ENCODE results near the gene TPRKB. TPM values are rescaled to one million over a fixed set of nuclear protein-coding genes. Genes with fewer than 3 reads are reported as not detected.

TPRKB gene
- total and polyA plus RNA-seq, 2 donors (not counting 1 experiment from before 2014, with no cell fraction given): 24.3 to 31.2 TPM

DNA sequence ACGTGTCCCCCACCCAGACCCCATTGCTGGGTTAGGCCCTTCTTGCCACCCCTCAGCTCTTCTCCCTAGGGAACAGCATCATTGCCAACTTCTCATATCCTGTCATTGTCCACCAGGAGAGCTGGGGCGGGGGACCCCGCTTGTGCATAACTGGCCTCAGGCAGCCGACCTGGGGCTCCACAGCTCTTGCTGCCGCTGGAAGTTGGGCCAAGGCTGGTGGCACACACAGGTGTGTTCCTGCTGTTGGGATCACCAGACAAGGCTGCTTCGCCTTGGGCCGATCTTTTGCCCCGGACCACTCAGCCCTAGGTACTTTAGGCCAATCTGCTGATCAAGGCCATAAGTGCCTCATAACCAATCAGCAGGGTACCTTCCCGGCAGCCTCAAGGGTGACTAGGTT lies 28.6 kb downstream of the TPRKB start:
- Histone ChIP-seq H2AFZ (ENCODE audit: insufficient read depth, low read depth, low read length, poor library complexity, severe bottlenecking) (no peak overlapping the region), H3K9me3 (ENCODE audit: control extremely low read depth in 1 of 3, control insufficient read depth in 2 of 3, insufficient read depth in 1 of 3, low read length in 2 of 3) (peaks cover 0 to 7% (median 0%) of the 10 kb centered on the region in 3 donors), H3K27me3 (replicated peaks in 1 of 4; ENCODE audit: control extremely low read depth in 1 of 4, control insufficient read depth in 3 of 4, insufficient read depth in 4 of 4, low read length in 3 of 4) (peaks cover 0 to 7% (median 4%) of the 10 kb centered on the region in 4 experiments), H3K79me2 (ENCODE audit: control insufficient read depth, insufficient read depth, low read length) (no peaks in the 10 kb centered on the region), H3K9ac (ENCODE audit: low read length) (no peak overlapping the region), H3K4me3 (ENCODE audit: control extremely low read depth in 1 of 5, extremely low read depth in 1 of 5, insufficient read depth in 1 of 5, low read depth in 2 of 5, low read length in 4 of 5) (no peak overlapping the region), H3K4me2 (replicated peaks; ENCODE audit: low read depth, low read length, poor library complexity, severe bottlenecking) (no peak overlapping the region), H3K36me3 (replicated peaks in 1 of 2; ENCODE audit: control extremely low read depth in 1 of 2, control insufficient read depth in 1 of 2, extremely low read depth in 1 of 2, insufficient read depth in 2 of 2, low read length in 1 of 2) (no peaks in the 10 kb centered on the region), H3K4me1 (ENCODE audit: control insufficient read depth in 2 of 2, insufficient read depth in 2 of 2, low read length in 2 of 2) (no peaks in the 10 kb centered on the region), H3K27ac (ENCODE audit: low read length in 2 of 2) (no peak overlapping the region), H4K20me1 (ENCODE audit: control insufficient read depth, insufficient read depth, low read length, poor library complexity, severe bottlenecking) (no peaks in the 10 kb centered on the region)
- WGBS (ENCODE audit: insufficient coverage): 93% methylated on average over 9 of the region's 9 CpGs
- Mint-ChIP-seq H3K27ac (no peak overlapping the region), H3K4me3 (no peak overlapping the region), H3K9me3 (ENCODE audit: insufficient read depth) (peaks cover 6% of the 10 kb centered on the region), H3K27me3 (peaks cover 49% of the 10 kb centered on the region), H3K4me1 (no peaks in the 10 kb centered on the region)
- DNase-seq (no peak), ATAC-seq (ENCODE audit: low read depth) (no peak)
- TF ChIP-seq EZH2 (IDR thresholded peaks at IDR 0.05; ENCODE audit: borderline replicate concordance, insufficient read depth, low read depth, low read length, poor library complexity, severe bottlenecking): no peak
- TF ChIP-seq, protein P1, sequence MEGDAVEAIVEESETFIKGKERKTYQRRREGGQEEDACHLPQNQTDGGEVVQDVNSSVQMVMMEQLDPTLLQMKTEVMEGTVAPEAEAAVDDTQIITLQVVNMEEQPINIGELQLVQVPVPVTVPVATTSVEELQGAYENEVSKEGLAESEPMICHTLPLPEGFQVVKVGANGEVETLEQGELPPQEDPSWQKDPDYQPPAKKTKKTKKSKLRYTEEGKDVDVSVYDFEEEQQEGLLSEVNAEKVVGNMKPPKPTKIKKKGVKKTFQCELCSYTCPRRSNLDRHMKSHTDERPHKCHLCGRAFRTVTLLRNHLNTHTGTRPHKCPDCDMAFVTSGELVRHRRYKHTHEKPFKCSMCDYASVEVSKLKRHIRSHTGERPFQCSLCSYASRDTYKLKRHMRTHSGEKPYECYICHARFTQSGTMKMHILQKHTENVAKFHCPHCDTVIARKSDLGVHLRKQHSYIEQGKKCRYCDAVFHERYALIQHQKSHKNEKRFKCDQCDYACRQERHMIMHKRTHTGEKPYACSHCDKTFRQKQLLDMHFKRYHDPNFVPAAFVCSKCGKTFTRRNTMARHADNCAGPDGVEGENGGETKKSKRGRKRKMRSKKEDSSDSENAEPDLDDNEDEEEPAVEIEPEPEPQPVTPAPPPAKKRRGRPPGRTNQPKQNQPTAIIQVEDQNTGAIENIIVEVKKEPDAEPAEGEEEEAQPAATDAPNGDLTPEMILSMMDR (IDR thresholded peaks at IDR 0.05): no peak
- ChIA-PET POLR2A (no interaction called here), CTCF (interaction anchor here (0.7 kb wide), 1 partner anchor 1228 kb away, joined by 3 read pairs; no protein-coding TSS in a partner anchor)
- intact Hi-C loops (cut with micrococcal nuclease): no loop called here

DNA sequence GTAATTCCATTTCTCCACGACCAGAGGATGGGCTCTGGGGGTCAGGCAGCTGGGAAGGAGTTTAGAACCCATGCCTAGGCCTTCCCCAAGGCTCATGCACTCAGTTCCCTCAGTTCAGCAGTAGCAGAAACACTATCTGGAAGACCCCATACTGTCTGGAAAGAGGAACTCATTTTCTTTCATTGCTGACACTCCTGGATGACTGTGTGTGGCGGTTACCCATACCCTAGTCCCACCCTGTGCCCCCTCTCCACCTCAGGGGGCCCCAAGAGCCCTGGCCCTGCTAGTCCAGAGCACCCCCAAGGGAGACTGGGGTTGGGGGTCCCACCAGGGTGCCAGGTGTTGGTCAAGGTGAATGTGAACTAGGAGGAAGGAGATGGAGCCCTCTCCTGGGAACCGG lies 29.5 kb downstream of the TPRKB start:
- Histone ChIP-seq H4K20me1 (ENCODE audit: control insufficient read depth, insufficient read depth, low read length, poor library complexity, severe bottlenecking) (no peaks in the 10 kb centered on the region), H2AFZ (ENCODE audit: insufficient read depth, low read depth, low read length, poor library complexity, severe bottlenecking) (no peak overlapping the region), H3K4me3 (ENCODE audit: control extremely low read depth in 1 of 5, extremely low read depth in 1 of 5, insufficient read depth in 1 of 5, low read depth in 2 of 5, low read length in 4 of 5) (no peak overlapping the region), H3K9me3 (ENCODE audit: control extremely low read depth in 1 of 3, control insufficient read depth in 2 of 3, insufficient read depth in 1 of 3, low read length in 2 of 3) (peaks cover 0 to 7% (median 0%) of the 10 kb centered on the region in 3 donors), H3K27ac (ENCODE audit: low read length in 2 of 2) (no peak overlapping the region), H3K79me2 (ENCODE audit: control insufficient read depth, insufficient read depth, low read length) (no peaks in the 10 kb centered on the region), H3K27me3 (replicated peaks in 1 of 4; ENCODE audit: control extremely low read depth in 1 of 4, control insufficient read depth in 3 of 4, insufficient read depth in 4 of 4, low read length in 3 of 4) (peaks cover 0 to 10% (median 4%) of the 10 kb centered on the region in 4 experiments), H3K9ac (ENCODE audit: low read length) (no peak overlapping the region), H3K4me2 (replicated peaks; ENCODE audit: low read depth, low read length, poor library complexity, severe bottlenecking) (no peak overlapping the region), H3K36me3 (replicated peaks in 1 of 2; ENCODE audit: control extremely low read depth in 1 of 2, control insufficient read depth in 1 of 2, extremely low read depth in 1 of 2, insufficient read depth in 2 of 2, low read length in 1 of 2) (no peaks in the 10 kb centered on the region), H3K4me1 (ENCODE audit: control insufficient read depth in 2 of 2, insufficient read depth in 2 of 2, low read length in 2 of 2) (no peaks in the 10 kb centered on the region)
- peaks cover 5% of the 10 kb centered on the region for H3K9me3 Mint-ChIP-seq (ENCODE audit: insufficient read depth)
- ChIA-PET POLR2A (no interaction called here), CTCF (no interaction called here)
- ATAC-seq (ENCODE audit: low read depth) (no peak), DNase-seq (no peak)
- peaks cover 56% of the 10 kb centered on the region for H3K27me3 Mint-ChIP-seq
- intact Hi-C loops (cut with micrococcal nuclease): no loop called here
- H3K4me1 Mint-ChIP-seq: no peaks in the 10 kb centered on the region
- 92% methylated on average over 1 of the region's 3 CpGs for WGBS (ENCODE audit: insufficient coverage)
- no peak overlapping the region for H3K4me3 Mint-ChIP-seq
- no peak overlapping the region for H3K27ac Mint-ChIP-seq
- TF ChIP-seq, protein P1 (IDR thresholded peaks at IDR 0.05): no peak
- TF ChIP-seq EZH2 (IDR thresholded peaks at IDR 0.05; ENCODE audit: borderline replicate concordance, insufficient read depth, low read depth, low read length, poor library complexity, severe bottlenecking): no peak
